ENCODE results near the gene F3. TPM values are rescaled to one million over a fixed set of nuclear protein-coding genes. Genes with fewer than 3 reads are reported as not detected.

F3 gene
- total RNA-seq, 1 experiment from 2014 or later = 58.5 TPM

DNA sequence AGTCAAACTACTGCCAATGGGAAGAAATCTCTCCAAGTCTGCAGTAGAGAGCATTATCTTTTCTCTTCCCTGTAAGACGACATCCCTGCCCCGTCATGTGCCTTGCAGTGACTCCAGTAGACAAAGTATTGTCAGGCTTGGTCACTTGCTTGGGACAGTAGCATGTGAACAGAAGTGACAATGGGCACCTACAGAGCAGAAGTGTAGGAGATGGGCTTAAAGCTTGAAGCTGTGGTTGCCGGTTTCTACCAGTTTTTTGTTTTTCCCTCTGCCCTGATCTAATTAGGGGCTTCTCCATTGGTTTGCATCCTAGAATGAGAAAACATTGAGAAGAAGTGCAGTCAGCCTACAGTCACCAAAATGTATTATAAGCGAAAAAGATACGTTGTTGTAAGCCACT is 12.7 kb downstream of the F3 start:
- ATAC-seq (no peak), DNase-seq (ENCODE audit: low read depth, low spot score) (no peak)
- peaks cover 6 to 35% of the 10 kb centered on the region in 2 experiments; a peak in 3 of 4 replicates for H3K36me3 ChIP-seq (ENCODE audit: control insufficient read depth in 1 of 2, insufficient read depth in 2 of 2, low read length in 2 of 2)
- H3K9ac ChIP-seq (ENCODE audit: low read length) = no peak overlapping the region
- no peak overlapping the region for H3K4me3 ChIP-seq (replicated peaks in 1 of 2; ENCODE audit: low read depth in 1 of 2, low read length in 2 of 2)
- no peak overlapping the region; the same call in 1 of the 2 replicates for H3K27ac ChIP-seq (ENCODE audit: low read depth, low read length)
- peaks cover 12% of the 10 kb centered on the region for H3K79me2 ChIP-seq (ENCODE audit: insufficient read depth, low read length)
- ChIA-PET RAD21 (ENCODE audit: low non-redundant PET in 1 of 2, low total read pairs in 2 of 2, uncharacterized antibody in 2 of 2, unreplicated experiment in 2 of 2) (no interaction called here), CTCF (interaction anchor here (0.8 to 2.7 kb wide), 4 partner anchors 274 to 513 kb away, joined by 3 to 13 read pairs (median 8); no protein-coding TSS in a partner anchor), POLR2A (no interaction called here)
- H3K27me3 ChIP-seq (ENCODE audit: insufficient read depth, low read length) = no peaks in the 10 kb centered on the region
- no TSS peak for BruUV-seq (replicated peaks)
- no peaks in the 10 kb centered on the region for H3K9me2 ChIP-seq (ENCODE audit: insufficient read depth)
- intact Hi-C loops (cut with micrococcal nuclease) = no loop called here
- no peak overlapping the region for H2AFZ ChIP-seq (ENCODE audit: low read depth, low read length, poor library complexity, severe bottlenecking)
- H4K20me1 ChIP-seq (ENCODE audit: insufficient read depth) = peaks cover 3% of the 10 kb centered on the region; the same call in 1 of the 2 replicates
- no peak overlapping the region for H3K4me2 ChIP-seq (ENCODE audit: low read length)
- no peaks in the 10 kb centered on the region for H3K9me3 ChIP-seq (ENCODE audit: control insufficient read depth in 1 of 2, insufficient read depth in 1 of 2, low read depth in 1 of 2, low read length in 2 of 2)
- 0 out of 2 replicates have a peak, but pooled peaks have one; percentile 17 for TF ChIP-seq SIN3A (IDR thresholded peaks at IDR 0.05; ENCODE audit: low read depth)
- TF ChIP-seq, protein P1, sequence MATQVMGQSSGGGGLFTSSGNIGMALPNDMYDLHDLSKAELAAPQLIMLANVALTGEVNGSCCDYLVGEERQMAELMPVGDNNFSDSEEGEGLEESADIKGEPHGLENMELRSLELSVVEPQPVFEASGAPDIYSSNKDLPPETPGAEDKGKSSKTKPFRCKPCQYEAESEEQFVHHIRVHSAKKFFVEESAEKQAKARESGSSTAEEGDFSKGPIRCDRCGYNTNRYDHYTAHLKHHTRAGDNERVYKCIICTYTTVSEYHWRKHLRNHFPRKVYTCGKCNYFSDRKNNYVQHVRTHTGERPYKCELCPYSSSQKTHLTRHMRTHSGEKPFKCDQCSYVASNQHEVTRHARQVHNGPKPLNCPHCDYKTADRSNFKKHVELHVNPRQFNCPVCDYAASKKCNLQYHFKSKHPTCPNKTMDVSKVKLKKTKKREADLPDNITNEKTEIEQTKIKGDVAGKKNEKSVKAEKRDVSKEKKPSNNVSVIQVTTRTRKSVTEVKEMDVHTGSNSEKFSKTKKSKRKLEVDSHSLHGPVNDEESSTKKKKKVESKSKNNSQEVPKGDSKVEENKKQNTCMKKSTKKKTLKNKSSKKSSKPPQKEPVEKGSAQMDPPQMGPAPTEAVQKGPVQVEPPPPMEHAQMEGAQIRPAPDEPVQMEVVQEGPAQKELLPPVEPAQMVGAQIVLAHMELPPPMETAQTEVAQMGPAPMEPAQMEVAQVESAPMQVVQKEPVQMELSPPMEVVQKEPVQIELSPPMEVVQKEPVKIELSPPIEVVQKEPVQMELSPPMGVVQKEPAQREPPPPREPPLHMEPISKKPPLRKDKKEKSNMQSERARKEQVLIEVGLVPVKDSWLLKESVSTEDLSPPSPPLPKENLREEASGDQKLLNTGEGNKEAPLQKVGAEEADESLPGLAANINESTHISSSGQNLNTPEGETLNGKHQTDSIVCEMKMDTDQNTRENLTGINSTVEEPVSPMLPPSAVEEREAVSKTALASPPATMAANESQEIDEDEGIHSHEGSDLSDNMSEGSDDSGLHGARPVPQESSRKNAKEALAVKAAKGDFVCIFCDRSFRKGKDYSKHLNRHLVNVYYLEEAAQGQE (IDR thresholded peaks at IDR 0.05; ENCODE audit: low read depth) = no peak
- peaks cover 4 to 23% of the 10 kb centered on the region in 2 experiments; a peak in 3 of 4 replicates for H3K4me1 ChIP-seq (ENCODE audit: control insufficient read depth in 1 of 2, insufficient read depth in 2 of 2, low read length in 2 of 2)

DNA sequence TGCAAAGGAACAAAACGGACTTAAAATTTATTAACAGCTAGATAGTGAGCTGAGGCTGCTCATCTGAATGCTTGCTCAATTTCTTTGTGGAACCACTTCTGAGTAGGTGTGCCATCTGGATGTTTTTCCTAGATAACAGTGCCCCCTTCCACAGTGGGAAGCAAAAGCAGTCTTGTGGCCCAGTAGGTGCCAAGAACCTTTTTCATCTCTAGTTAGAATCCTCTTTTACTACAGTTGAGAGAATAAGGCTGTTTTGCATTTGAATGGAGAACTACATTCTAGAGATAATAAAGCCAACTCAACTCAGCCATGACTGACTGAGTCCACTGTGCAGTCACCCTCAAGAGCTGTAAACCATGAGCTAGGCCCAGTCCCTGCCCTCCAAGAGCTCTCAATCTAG is 13.3 kb downstream of the F3 start:
- Histone ChIP-seq H3K4me1 (ENCODE audit: control insufficient read depth in 1 of 2, insufficient read depth in 2 of 2, low read length in 2 of 2) (peaks cover 4 to 23% of the 10 kb centered on the region in 2 experiments; a peak in 3 of 4 replicates), H3K4me2 (ENCODE audit: low read length) (no peak overlapping the region), H3K9ac (ENCODE audit: low read length) (no peak overlapping the region), H3K4me3 (replicated peaks in 1 of 2; ENCODE audit: low read depth in 1 of 2, low read length in 2 of 2) (no peak overlapping the region), H3K36me3 (ENCODE audit: control insufficient read depth in 1 of 2, insufficient read depth in 2 of 2, low read length in 2 of 2) (peaks cover 6 to 35% of the 10 kb centered on the region in 2 experiments; a peak in 3 of 4 replicates), H3K9me2 (ENCODE audit: insufficient read depth) (no peaks in the 10 kb centered on the region), H4K20me1 (ENCODE audit: insufficient read depth) (peaks cover 3% of the 10 kb centered on the region; the same call in 1 of the 2 replicates), H3K27me3 (ENCODE audit: insufficient read depth, low read length) (no peaks in the 10 kb centered on the region), H3K27ac (ENCODE audit: low read depth, low read length) (no peak overlapping the region; the same call in 1 of the 2 replicates), H2AFZ (ENCODE audit: low read depth, low read length, poor library complexity, severe bottlenecking) (no peak overlapping the region), H3K9me3 (ENCODE audit: control insufficient read depth in 1 of 2, insufficient read depth in 1 of 2, low read depth in 1 of 2, low read length in 2 of 2) (no peaks in the 10 kb centered on the region), H3K79me2 (ENCODE audit: insufficient read depth, low read length) (peaks cover 11% of the 10 kb centered on the region)
- DNase-seq (ENCODE audit: low read depth, low spot score) = no peak
- ChIA-PET RAD21 (ENCODE audit: low non-redundant PET in 1 of 2, low total read pairs in 2 of 2, uncharacterized antibody in 2 of 2, unreplicated experiment in 2 of 2) (no interaction called here), POLR2A (no interaction called here), CTCF (interaction anchor here (0.8 to 2.7 kb wide), 5 partner anchors 14 to 278 kb away, joined by 3 to 13 read pairs (median 9); no protein-coding TSS in a partner anchor)
- ATAC-seq = peak; percentile 35; the same call in 1 of the 2 replicates
- intact Hi-C loops (cut with micrococcal nuclease) = no loop called here
- no TSS peak for BruUV-seq (replicated peaks)
- TF ChIP-seq, protein P2, sequence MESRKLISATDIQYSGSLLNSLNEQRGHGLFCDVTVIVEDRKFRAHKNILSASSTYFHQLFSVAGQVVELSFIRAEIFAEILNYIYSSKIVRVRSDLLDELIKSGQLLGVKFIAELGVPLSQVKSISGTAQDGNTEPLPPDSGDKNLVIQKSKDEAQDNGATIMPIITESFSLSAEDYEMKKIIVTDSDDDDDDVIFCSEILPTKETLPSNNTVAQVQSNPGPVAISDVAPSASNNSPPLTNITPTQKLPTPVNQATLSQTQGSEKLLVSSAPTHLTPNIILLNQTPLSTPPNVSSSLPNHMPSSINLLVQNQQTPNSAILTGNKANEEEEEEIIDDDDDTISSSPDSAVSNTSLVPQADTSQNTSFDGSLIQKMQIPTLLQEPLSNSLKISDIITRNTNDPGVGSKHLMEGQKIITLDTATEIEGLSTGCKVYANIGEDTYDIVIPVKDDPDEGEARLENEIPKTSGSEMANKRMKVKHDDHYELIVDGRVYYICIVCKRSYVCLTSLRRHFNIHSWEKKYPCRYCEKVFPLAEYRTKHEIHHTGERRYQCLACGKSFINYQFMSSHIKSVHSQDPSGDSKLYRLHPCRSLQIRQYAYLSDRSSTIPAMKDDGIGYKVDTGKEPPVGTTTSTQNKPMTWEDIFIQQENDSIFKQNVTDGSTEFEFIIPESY (IDR thresholded peaks at IDR 0.05; ENCODE audit: extremely low read depth, insufficient replicate concordance, low read length) = no peak
- TF ChIP-seq EZH2 (IDR thresholded peaks at IDR 0.05) (no peak), POLR2A (IDR thresholded peaks at IDR 0.05; ENCODE audit: borderline replicate concordance, extremely low read depth, insufficient read depth, insufficient read length) (no peak), POLR2AphosphoS5 (IDR thresholded peaks at IDR 0.05; ENCODE audit: low read depth, low read length) (peak; percentile 38; the same call in 1 of the 2 replicates), EGR1 (IDR thresholded peaks at IDR 0.05; ENCODE audit: low read depth) (no peak), JUND (IDR thresholded peaks at IDR 0.05) (0 out of 2 replicates have a peak, but pooled peaks have one; percentile 7), YY1 (IDR thresholded peaks at IDR 0.05; ENCODE audit: extremely low read depth, insufficient replicate concordance, low read depth, low read length) (no peak), ZFX (IDR thresholded peaks at IDR 0.05) (no peak), SRF (IDR thresholded peaks at IDR 0.05; ENCODE audit: low read depth) (0 out of 2 replicates have a peak, but pooled peaks have one; percentile 19), CEBPB (IDR thresholded peaks at IDR 0.05; ENCODE audit: low read depth) (no peak), SIN3A (IDR thresholded peaks at IDR 0.05; ENCODE audit: low read depth) (no peak), TCF7L2 (IDR thresholded peaks at IDR 0.05; ENCODE audit: borderline replicate concordance, extremely low read depth, insufficient read depth, insufficient read length) (no peak), FOSL1 (IDR thresholded peaks at IDR 0.05; ENCODE audit: low read depth) (no peak), ELF1 (IDR thresholded peaks at IDR 0.05; ENCODE audit: borderline replicate concordance, low read depth) (no peak)

Data from HCT116 (cell line).